Dendritic cell treated with granulocyte-macrophage colony-stimulating factor and Interleukin-4, amounts not matched to agents 40 ng/mL and 50 ng/mL, for 4 days (primary cell): ENCODE measurements around the gene HRK.

Experiments
- H3K27ac Mint-ChIP-seq: one replicate; pipeline ENCODE4 v1.8.0; 2022; ENCODE audit warnings: mild to moderate bottlenecking, mixed read lengths
- H3K27me3 Mint-ChIP-seq: one replicate; pipeline ENCODE4 v1.8.0; 2022; ENCODE audit warnings: mild to moderate bottlenecking, mixed read lengths
- H3K36me3 Mint-ChIP-seq: one replicate; pipeline ENCODE4 v1.8.0; 2022; ENCODE audit warnings: low read depth, mixed read lengths
- H3K4me1 Mint-ChIP-seq: one replicate; pipeline ENCODE4 v1.8.0; 2022; ENCODE audit warnings: low read depth, mixed read lengths
- H3K4me3 Mint-ChIP-seq: one replicate; pipeline ENCODE4 v1.8.0; 2022; ENCODE audit warnings: mild to moderate bottlenecking, moderate library complexity, mixed read lengths
- H3K9me3 Mint-ChIP-seq: one replicate; pipeline ENCODE4 v1.8.0; 2022; ENCODE audit warnings: mixed read lengths
- intact Hi-C: fragments of 100-400 bp; cut with micrococcal nuclease; formaldehyde crosslinking; loops from one replicate; pipeline ENCODE4 v1.15.0; 2022

The HRK gene

DNA sequence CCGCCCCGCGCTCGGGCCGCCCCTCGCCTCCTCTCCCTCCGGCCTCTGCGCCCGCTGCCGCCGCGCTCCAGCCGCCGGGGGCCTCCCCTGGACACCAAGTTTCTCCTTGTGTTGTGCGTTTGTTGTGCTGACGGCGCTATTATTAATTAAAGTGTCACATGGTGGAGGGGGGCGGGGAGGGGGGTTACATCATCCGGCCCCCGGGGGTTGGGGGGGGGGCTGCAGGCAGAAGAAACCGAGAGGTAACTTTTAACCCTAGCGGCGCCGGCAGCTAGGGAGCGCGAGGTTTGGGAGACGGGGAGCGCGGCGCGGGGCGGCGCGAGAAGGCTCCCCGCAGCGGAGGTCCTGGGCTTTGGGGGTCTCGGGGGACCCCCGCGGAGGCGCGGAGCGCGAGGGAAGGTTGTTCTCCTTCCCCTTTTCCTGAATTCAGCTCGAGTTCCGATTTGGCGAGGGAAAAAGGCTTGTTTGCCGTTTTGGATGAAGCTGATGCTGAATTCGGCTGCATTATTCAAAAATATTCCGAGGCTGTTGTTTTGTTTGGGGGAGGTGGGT is at the start of gene HRK:
TSS of gene HRK (minus strand) at position 117 of the 552 bp plus-strand sequence. CDS start 134 bp downstream, outside the sequence.
- no peaks in the 10 kb centered on the region for H3K36me3 Mint-ChIP-seq

GRCh38 chr12:116929885-116930284 is 48.6 kb upstream of the HRK start:
- Mint-ChIP-seq H3K4me3 (no peak overlapping the region), H3K27me3 (no peaks in the 10 kb centered on the region), H3K9me3 (no peaks in the 10 kb centered on the region), H3K36me3 (peaks cover 39% of the 10 kb centered on the region), H3K27ac (peak overlapping the region; percentile 81), H3K4me1 (peaks cover 55% of the 10 kb centered on the region)
- intact Hi-C loops = no loop called here

More for the DNA sequence above, at the start of gene HRK:
- Mint-ChIP-seq H3K27ac (no peak within 1 kb of the TSS), H3K4me1 (peaks cover 25% of the 10 kb centered on the region), H3K4me3 (no peak within 1 kb of the TSS), H3K27me3 (peaks cover 72% of the 10 kb centered on the region), H3K9me3 (no peaks in the 10 kb centered on the region)
- intact Hi-C loops = no loop called here

DNA sequence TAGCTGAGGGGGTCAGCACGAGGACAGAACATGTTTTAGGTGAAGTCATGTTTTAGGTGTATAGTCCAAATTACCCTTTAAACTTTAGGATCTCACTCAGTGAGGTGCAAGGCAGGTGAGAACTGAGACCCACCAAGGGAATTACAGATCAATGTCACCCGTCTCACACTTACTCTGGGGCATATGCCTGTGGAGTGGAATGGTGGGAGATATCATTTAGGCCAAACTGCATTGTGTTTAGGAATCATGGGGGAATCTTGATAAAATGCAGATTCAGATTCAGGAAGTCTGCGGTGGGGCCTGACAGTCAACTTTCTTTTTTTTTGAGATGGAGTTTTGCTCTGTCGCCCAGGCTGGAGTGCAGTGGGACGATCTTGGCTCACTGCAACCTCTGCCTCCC is 47.3 kb upstream of the HRK start:
- no peaks in the 10 kb centered on the region for H3K9me3 Mint-ChIP-seq
- peaks cover 51% of the 10 kb centered on the region for H3K4me1 Mint-ChIP-seq
- H3K4me3 Mint-ChIP-seq = no peak overlapping the region
- H3K27ac Mint-ChIP-seq = peak overlapping the region; percentile 47
- intact Hi-C loops = no loop called here
- peaks cover 34% of the 10 kb centered on the region for H3K36me3 Mint-ChIP-seq
- H3K27me3 Mint-ChIP-seq = no peaks in the 10 kb centered on the region

DNA sequence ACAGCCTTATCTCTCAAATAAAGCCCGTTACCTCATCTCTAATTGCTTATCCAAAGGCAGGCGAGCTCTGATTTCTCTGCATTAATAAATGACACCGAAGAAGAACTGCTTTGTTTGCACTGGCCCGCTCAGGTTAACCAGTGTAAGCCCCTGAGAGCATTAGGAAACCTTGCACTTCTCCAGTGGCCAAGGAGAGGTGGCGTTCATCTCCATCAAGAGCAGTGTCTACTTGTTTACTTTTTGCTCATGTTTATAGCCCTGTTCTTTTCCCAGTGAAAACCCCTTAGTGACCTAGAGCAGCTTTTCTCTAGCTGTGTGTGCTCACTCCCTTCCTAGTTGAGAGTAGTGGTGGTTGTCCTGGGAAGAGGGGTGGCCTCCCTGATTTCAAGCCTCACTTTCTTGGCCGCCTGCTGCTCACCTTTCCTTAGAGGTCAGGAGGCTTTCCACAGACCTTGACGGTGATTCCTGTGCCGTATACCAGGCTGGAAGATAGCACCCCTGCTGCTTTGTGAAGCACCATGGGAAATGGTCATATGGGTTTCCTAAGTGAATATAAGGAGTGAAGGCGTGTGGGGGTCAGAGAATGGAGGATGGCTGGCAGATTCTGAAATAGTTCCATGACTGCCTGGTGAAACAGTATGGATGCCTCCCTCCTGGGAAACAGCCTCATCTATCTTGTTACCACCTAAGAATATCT is 46.2 kb upstream of the HRK start:
- H3K36me3 Mint-ChIP-seq = peaks cover 34% of the 10 kb centered on the region
- intact Hi-C loops = no loop called here
- H3K27ac Mint-ChIP-seq = no peak overlapping the region
- no peaks in the 10 kb centered on the region for H3K27me3 Mint-ChIP-seq
- H3K4me1 Mint-ChIP-seq = peaks cover 51% of the 10 kb centered on the region
- H3K4me3 Mint-ChIP-seq = no peak overlapping the region
- H3K9me3 Mint-ChIP-seq = no peaks in the 10 kb centered on the region

DNA sequence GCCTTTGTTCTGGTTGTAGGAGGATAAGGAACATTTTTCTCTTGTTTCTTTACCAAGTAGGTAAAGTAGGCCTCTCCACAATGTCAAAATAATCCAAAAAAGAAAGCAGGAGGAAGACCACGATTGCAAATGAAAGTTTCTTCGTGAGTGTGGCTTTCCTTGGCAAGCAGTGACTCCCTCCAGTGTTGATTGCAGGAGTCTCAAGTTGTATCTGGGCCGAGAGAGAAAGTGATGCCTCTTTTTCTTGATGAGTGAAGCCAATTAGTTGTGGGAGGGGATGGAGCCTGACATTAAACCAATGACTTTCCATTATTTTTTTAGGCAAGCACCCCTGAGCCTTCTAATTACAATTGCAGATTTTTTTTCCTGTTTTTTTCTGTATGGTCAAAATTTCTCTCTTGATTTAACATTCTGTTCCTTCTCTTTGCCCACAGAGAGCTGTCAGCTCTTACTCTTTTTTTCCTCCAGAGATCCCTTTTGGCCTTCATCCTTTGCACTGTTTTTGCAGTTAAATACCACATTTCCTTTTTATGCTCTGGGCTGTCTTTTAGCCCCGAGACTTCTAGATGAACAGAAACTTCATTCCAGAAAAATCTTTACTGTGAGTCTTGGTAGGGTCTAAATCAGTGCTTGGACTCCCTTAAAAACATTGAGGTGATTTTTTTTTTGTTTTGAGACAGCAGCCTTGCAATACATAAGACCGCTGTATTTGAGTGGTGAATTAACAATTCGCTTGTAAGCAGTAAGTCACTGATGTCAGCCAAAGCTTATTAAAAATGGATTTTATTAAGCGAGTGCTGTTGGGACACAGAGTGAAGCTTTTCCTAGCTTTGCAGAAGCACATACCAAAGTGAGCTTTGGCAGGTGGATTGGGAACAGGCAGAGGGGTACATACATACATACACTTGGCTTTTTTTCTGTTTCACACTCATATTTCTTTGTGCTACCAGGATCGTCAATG is 45.3 kb upstream of the HRK start:
- Mint-ChIP-seq H3K9me3 (no peaks in the 10 kb centered on the region), H3K27ac (no peak overlapping the region), H3K4me3 (no peak overlapping the region), H3K36me3 (peaks cover 29% of the 10 kb centered on the region), H3K4me1 (peaks cover 43% of the 10 kb centered on the region), H3K27me3 (no peaks in the 10 kb centered on the region)
- intact Hi-C loops = no loop called here

GRCh38 chr12:116924558-116925453 is 43.6 kb upstream of the HRK start:
- Mint-ChIP-seq H3K27ac (no peak overlapping the region), H3K4me3 (no peak overlapping the region), H3K27me3 (no peaks in the 10 kb centered on the region), H3K36me3 (peaks cover 34% of the 10 kb centered on the region), H3K9me3 (no peaks in the 10 kb centered on the region), H3K4me1 (peaks cover 38% of the 10 kb centered on the region)
- intact Hi-C loops = no loop called here

DNA sequence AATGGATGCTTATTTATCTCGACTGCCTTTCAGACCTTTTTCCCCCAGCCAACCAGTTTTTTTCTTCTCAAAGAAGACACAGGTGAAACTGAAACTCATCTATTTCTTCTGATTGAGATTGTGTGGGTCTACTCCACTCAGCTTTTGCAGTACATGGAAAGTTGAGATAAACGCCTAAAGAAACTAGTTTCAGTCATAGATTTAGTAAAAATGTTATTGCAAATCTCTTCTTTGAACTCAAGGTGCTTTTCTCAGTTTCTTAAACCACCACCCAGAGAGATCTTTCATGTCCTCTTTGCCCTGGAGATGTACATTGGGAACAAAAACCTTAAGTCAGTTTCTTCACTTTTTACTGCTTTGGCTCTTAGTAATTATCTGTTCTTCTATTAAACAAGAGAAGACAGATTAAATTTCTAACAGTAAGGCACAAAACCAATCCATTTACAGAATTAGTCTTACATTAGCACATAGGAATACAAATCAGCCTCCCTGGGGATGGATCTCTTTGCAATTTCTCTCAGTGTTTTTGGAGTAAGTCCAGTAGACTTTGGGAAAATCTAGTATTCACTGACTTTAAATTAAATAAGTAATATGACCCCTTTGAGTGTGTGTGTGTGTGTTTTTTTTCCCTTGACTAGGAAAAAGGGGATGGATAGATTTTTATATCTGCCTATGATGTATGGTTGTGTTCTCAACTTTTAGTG is 41.1 kb upstream of the HRK start:
- intact Hi-C loops = no loop called here
- Mint-ChIP-seq H3K9me3 (no peaks in the 10 kb centered on the region), H3K4me1 (peaks cover 36% of the 10 kb centered on the region), H3K36me3 (peaks cover 23% of the 10 kb centered on the region), H3K27ac (no peak overlapping the region), H3K4me3 (no peak overlapping the region), H3K27me3 (no peaks in the 10 kb centered on the region)

DNA sequence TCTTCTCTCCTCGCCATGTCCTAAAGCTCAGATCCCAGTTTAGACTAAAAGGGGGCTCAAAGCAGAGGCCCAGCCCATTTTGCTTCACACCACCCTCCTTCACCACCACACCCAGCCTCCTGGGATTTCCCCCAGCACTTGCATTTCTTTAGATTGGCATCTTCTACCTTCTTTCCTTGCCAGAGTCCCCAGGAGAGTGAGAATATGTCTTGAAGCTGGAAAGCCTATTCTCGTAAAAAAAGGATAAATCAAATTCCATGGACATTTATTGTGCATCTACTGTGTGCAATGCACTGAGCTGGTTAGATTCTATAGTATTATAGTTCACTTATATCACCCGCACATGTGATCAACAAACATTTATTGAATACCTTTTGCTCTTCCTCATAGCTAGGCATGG is 39.7 kb upstream of the HRK start:
- H3K27ac Mint-ChIP-seq = no peak overlapping the region
- H3K4me1 Mint-ChIP-seq = peaks cover 34% of the 10 kb centered on the region
- no peaks in the 10 kb centered on the region for H3K9me3 Mint-ChIP-seq
- H3K27me3 Mint-ChIP-seq = no peaks in the 10 kb centered on the region
- no peak overlapping the region for H3K4me3 Mint-ChIP-seq
- H3K36me3 Mint-ChIP-seq = peaks cover 23% of the 10 kb centered on the region
- intact Hi-C loops = no loop called here

DNA sequence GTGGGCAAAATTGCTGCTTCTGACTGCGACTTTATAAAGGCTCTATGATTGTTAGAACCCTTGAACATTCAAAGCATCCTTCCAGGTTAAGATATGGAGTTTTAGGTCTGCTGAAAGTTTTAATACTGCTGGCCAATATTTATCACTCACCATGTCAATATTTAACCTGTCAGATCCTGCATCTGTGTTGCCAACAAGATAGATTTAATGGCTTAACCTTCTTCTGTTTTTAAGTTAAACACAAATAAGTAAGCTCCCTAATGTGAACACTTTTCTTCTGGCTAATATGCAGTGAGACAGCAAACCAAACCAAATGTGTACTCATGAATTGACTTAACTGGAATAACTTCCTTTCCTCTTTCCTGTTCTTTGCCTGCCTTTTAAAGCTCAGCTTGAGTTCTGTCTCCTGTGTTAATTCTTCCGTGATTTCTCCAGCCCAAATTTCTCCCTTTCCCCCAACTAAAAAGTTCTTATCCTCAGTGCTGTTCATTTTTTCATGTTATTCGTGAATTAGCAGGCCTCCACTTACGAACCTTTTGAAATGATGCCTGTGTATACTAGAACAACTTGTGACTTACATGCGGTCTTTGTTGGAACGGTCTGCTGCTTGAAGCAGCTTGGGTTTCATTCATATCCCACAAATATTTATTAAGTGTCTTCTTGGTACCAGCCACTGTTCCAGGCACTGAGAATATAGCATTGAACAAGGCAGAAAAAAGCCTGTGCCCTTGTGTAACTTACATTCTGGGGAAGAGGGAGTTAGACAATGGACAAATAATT is 38.7 kb upstream of the HRK start:
- Mint-ChIP-seq H3K4me1 (peaks cover 43% of the 10 kb centered on the region), H3K27ac (peak overlapping the region; percentile 6)

DNA sequence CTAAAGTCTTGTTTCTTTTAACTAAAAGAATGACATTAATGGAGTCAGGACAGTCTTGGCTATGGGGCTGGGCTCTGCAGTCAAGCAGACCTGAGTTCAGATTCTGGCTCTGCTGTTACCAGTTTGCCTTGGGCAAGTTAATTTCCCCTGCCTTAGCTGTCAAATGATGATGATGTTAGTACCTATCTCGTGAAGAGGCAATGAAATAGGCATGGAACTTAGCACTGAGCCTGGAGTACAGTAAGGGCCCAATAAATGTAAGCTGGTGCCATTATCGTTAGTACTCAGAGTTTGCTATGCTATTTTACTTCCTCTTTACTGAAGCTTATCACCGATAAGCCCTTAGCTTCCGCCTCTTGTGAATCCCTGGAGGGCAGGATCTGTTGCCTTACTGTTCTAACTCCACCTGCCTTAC is 38.0 kb upstream of the HRK start:
- no peak overlapping the region for H3K27ac Mint-ChIP-seq
- H3K4me1 Mint-ChIP-seq = peaks cover 44% of the 10 kb centered on the region
- H3K9me3 Mint-ChIP-seq = no peaks in the 10 kb centered on the region
- H3K36me3 Mint-ChIP-seq = peaks cover 31% of the 10 kb centered on the region
- H3K27me3 Mint-ChIP-seq = no peaks in the 10 kb centered on the region
- H3K4me3 Mint-ChIP-seq = no peak overlapping the region
- intact Hi-C loops = no loop called here

More for the DNA sequence above, 38.7 kb upstream of the HRK start:
- intact Hi-C loops = no loop called here
- Mint-ChIP-seq H3K4me3 (no peak overlapping the region), H3K36me3 (peaks cover 29% of the 10 kb centered on the region), H3K27me3 (no peaks in the 10 kb centered on the region), H3K9me3 (no peaks in the 10 kb centered on the region)

DNA sequence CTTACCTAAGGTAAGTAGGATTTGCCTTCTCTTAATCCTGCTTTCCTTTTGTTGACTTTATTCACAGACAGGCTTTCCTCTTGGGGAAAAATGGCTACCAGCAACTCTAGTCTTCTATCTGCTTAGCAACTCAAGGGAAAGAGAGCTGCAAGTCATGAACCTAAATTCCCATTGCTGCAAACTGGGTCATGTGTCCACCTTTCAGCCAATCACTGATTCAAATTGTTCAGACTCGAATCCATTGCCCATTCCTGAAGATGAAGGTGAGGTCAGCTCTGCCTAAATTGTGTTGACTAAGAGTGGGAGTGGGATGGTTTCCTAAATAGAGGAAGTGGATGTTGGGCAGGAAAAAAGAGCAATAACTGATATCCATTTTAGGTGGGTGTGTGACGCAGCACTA is 37.2 kb upstream of the HRK start:
- H3K4me1 Mint-ChIP-seq = peaks cover 50% of the 10 kb centered on the region
- peaks cover 34% of the 10 kb centered on the region for H3K36me3 Mint-ChIP-seq
- no peak overlapping the region for H3K4me3 Mint-ChIP-seq
- no peaks in the 10 kb centered on the region for H3K27me3 Mint-ChIP-seq
- no peaks in the 10 kb centered on the region for H3K9me3 Mint-ChIP-seq
- intact Hi-C loops = no loop called here
- H3K27ac Mint-ChIP-seq = no peak overlapping the region

- H3K4me3 Mint-ChIP-seq = no peak overlapping the region
Measured at GRCh38 chr12:116916714-116917114, 35.5 kb upstream of the HRK start.

More at GRCh38 chr12:116916714-116917114, 35.5 kb upstream of the HRK start:
- peaks cover 57% of the 10 kb centered on the region for H3K4me1 Mint-ChIP-seq
- H3K27me3 Mint-ChIP-seq = no peaks in the 10 kb centered on the region
- H3K36me3 Mint-ChIP-seq = peaks cover 34% of the 10 kb centered on the region
- no peak overlapping the region for H3K27ac Mint-ChIP-seq
- intact Hi-C loops = no loop called here
- H3K9me3 Mint-ChIP-seq = no peaks in the 10 kb centered on the region
